ENCODE data around the gene CACFD1. TPM values are rescaled to one million over a fixed set of nuclear protein-coding genes. Genes with fewer than 3 reads are reported as not detected.

CACFD1 gene
- total and polyA plus RNA-seq, 12 donors = 8.8 to 17.3 (median 10.8) TPM

DNA sequence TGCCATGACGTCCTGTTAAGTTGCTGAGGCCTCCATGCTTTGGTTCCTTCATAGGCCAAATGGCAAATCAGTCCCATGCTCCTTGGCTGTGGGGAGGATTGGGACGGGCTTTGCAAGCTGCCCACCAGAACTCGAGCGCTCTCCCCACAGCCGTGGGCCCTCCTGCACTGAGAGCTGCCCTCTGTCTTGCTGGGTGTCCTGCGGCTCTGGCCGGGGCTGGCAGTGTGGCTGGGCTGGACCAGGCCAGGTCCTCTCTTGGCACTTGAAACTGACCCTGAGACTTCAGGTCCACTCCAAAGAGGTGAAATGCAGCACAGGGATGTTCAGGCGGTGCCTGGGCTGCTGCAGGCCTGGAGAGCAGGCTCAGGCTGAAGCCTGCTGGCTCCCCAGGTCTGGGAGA, 57.9 kb downstream of the CACFD1 start:
- Histone ChIP-seq H3K9me3 (no peaks in the 10 kb centered on the region), H3K4me3 (no peak overlapping the region), H3K4me1 (peaks cover 5 to 22% (median 15%) of the 10 kb centered on the region in 9 donors), H3K27me3 (peaks cover 0 to 16% (median 0%) of the 10 kb centered on the region in 7 donors), H3K36me3 (no peaks in the 10 kb centered on the region), H3K27ac (no peak overlapping the region)
- ATAC-seq (no peak), DNase-seq (no peak)
- 82 to 83% methylated on average over 8 of the region's 8 CpGs for WGBS, 2 donors
- no peak for TF ChIP-seq CTCF (IDR thresholded peaks at IDR 0.05)
- intact Hi-C loops (cut with DNase I) = no loop called here

GRCh38 chr9:133518200-133518599, 58.4 kb downstream of the CACFD1 start:
- Histone ChIP-seq H3K27ac (no peak overlapping the region), H3K4me1 (peaks cover 5 to 17% (median 13%) of the 10 kb centered on the region in 9 donors), H3K4me3 (no peak overlapping the region), H3K27me3 (peaks cover 0 to 16% (median 0%) of the 10 kb centered on the region in 7 donors), H3K36me3 (no peaks in the 10 kb centered on the region), H3K9me3 (no peaks in the 10 kb centered on the region)
- WGBS, 2 donors = 87 to 96% methylated on average over 5 of the region's 5 CpGs
- DNase-seq = no peak
- intact Hi-C loops (cut with DNase I) = no loop called here
- TF ChIP-seq CTCF (IDR thresholded peaks at IDR 0.05) = no peak
- ATAC-seq = no peak

GRCh38 chr9:133518706-133519449, 59.1 kb downstream of the CACFD1 start:
- no peak for TF ChIP-seq CTCF (IDR thresholded peaks at IDR 0.05)
- Histone ChIP-seq H3K4me1 (peaks cover 5 to 10% (median 7%) of the 10 kb centered on the region in 9 donors), H3K4me3 (no peak overlapping the region), H3K27me3 (peaks cover 0 to 16% (median 0%) of the 10 kb centered on the region in 7 donors), H3K27ac (no peak overlapping the region), H3K36me3 (no peaks in the 10 kb centered on the region), H3K9me3 (no peaks in the 10 kb centered on the region)
- 94% methylated on average over 27 of the region's 27 CpGs for WGBS, 2 donors
- DNase-seq (no peak), ATAC-seq (no peak)
- intact Hi-C loops (cut with DNase I) = no loop called here

DNA sequence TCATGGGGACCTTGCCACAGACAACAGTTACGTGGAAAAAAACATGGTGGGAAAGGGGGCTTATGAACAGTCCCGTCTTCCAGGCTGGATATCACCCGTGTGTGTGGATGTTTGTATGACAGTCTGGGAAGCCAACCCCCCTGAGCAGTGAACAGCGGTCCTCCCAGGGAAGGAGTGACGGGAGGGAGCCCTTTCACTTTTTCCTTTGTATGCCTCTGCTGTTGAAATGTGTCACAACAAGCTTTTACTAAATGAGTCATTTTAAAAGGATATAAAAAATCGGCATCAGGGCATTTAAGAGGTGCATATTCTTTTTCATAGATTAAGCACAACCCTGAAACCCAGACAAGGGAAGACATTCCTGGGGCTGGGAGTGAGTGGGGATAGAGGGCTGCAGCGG, 59.9 kb downstream of the CACFD1 start:
- WGBS, 2 donors = 70 to 72% methylated on average over 7 of the region's 7 CpGs

More for the DNA sequence above, 59.9 kb downstream of the CACFD1 start:
- intact Hi-C loops (cut with DNase I) = no loop called here
- ATAC-seq (no peak), DNase-seq (no peak)
- no peak for TF ChIP-seq CTCF (IDR thresholded peaks at IDR 0.05)
- Histone ChIP-seq H3K27ac (no peak overlapping the region), H3K36me3 (no peaks in the 10 kb centered on the region), H3K4me1 (peaks cover under 1 to 5% (median 2%) of the 10 kb centered on the region in 9 donors), H3K27me3 (peaks cover 0 to 16% (median 0%) of the 10 kb centered on the region in 7 donors), H3K9me3 (no peaks in the 10 kb centered on the region), H3K4me3 (no peak overlapping the region)

Data from heart right ventricle (tissue), 16 donors.